ENCODE measurements around the gene DLG1.

DLG1 gene

DNA sequence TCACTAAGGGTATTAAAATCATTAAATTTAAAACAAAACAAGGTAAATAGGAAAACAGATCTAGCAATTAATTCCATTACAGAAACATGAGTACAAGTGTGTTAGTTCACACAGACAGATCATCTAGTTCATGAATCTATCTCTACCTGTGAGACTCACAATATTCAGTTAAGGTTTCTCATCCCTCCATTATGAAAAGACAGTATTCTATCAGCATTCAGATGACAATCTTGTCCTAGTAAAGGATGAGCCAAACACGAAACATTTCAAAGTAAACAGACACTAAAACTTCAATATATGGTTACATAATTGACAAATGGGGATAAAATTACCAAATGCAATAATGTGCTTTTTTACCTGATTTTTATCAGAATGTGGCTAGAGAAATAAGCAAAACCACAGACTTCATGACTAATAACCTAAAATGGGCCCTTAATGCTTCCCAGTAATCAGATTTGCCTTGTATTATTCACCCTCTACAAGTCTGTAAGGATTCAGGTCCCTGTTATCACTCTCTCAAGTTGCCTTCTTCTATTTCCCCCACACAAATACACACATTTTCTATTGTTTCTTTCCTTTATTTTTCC lies 126.8 kb downstream of the DLG1 start:
- TF ChIP-seq SIN3A (IDR thresholded peaks at IDR 0.05; ENCODE audit: borderline replicate concordance, insufficient read depth, low read length), result no peak

- TF ChIP-seq POLR2AphosphoS5 (IDR thresholded peaks at IDR 0.05; ENCODE audit: low read depth, low read length) (no peak), SIN3A (IDR thresholded peaks at IDR 0.05; ENCODE audit: borderline replicate concordance, insufficient read depth, low read length) (no peak)
Observed at GRCh38 chr3:197169028-197169427, 129.4 kb downstream of the DLG1 start.

DNA sequence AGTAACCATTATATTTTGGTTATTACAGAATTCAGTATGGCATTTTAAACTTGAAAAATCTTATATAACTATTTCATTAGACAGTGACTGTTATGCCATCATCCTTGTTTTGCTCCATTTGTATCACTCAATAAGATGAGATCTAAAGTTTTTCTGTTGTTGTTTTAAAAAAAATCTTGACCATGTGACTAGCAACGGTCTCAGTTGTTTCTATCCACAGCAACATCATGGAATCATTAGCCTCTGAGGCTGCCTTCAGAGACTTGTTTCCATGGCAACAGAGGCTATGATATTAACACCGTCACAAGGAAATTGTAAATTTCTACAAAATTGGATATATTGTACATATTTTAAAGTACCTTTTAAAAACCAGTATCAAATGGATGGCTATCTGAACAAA lies 129.8 kb downstream of the DLG1 start:
- TF ChIP-seq SIN3A (IDR thresholded peaks at IDR 0.05; ENCODE audit: borderline replicate concordance, insufficient read depth, low read length), result no peak
- TF ChIP-seq TAF1 (IDR thresholded peaks at IDR 0.05; ENCODE audit: borderline replicate concordance, insufficient read depth, low read length), result no peak
- no peak for TF ChIP-seq FOXP2 (optimal IDR thresholded peaks at IDR 0.05; ENCODE audit: borderline replicate concordance, extremely low read depth, extremely low read length, insufficient read depth)
- no peak for TF ChIP-seq POLR2AphosphoS5 (IDR thresholded peaks at IDR 0.05; ENCODE audit: low read depth, low read length)
- no peak for TF ChIP-seq REST (IDR thresholded peaks at IDR 0.05; ENCODE audit: insufficient read depth in 1 of 2, low read depth in 2 of 2, low read length in 2 of 2)

GRCh38 chr3:197168063-197168462 lies 130.3 kb downstream of the DLG1 start:
- TF ChIP-seq POLR2AphosphoS5 (IDR thresholded peaks at IDR 0.05; ENCODE audit: low read depth, low read length) (no peak), SIN3A (IDR thresholded peaks at IDR 0.05; ENCODE audit: borderline replicate concordance, insufficient read depth, low read length) (no peak), FOXP2 (optimal IDR thresholded peaks at IDR 0.05; ENCODE audit: borderline replicate concordance, extremely low read depth, extremely low read length, insufficient read depth) (no peak), REST (IDR thresholded peaks at IDR 0.05; ENCODE audit: insufficient read depth in 1 of 2, low read depth in 2 of 2, low read length in 2 of 2) (no peak), TAF1 (IDR thresholded peaks at IDR 0.05; ENCODE audit: borderline replicate concordance, insufficient read depth, low read length) (no peak)

GRCh38 chr3:197167549-197167948 lies 130.9 kb downstream of the DLG1 start:
- TF ChIP-seq REST (IDR thresholded peaks at IDR 0.05; ENCODE audit: insufficient read depth in 1 of 2, low read depth in 2 of 2, low read length in 2 of 2), result no peak
- TF ChIP-seq TAF1 (IDR thresholded peaks at IDR 0.05; ENCODE audit: borderline replicate concordance, insufficient read depth, low read length), result no peak
- no peak for TF ChIP-seq SIN3A (IDR thresholded peaks at IDR 0.05; ENCODE audit: borderline replicate concordance, insufficient read depth, low read length)
- TF ChIP-seq POLR2AphosphoS5 (IDR thresholded peaks at IDR 0.05; ENCODE audit: low read depth, low read length), result no peak
- no peak for TF ChIP-seq FOXP2 (optimal IDR thresholded peaks at IDR 0.05; ENCODE audit: borderline replicate concordance, extremely low read depth, extremely low read length, insufficient read depth)

GRCh38 chr3:197165890-197166289 lies 132.5 kb downstream of the DLG1 start:
- TF ChIP-seq SIN3A (IDR thresholded peaks at IDR 0.05; ENCODE audit: borderline replicate concordance, insufficient read depth, low read length) (no peak), FOXP2 (optimal IDR thresholded peaks at IDR 0.05; ENCODE audit: borderline replicate concordance, extremely low read depth, extremely low read length, insufficient read depth) (no peak), TAF1 (IDR thresholded peaks at IDR 0.05; ENCODE audit: borderline replicate concordance, insufficient read depth, low read length) (no peak), REST (IDR thresholded peaks at IDR 0.05; ENCODE audit: insufficient read depth in 1 of 2, low read depth in 2 of 2, low read length in 2 of 2) (no peak), POLR2AphosphoS5 (IDR thresholded peaks at IDR 0.05; ENCODE audit: low read depth, low read length) (no peak)
